Effector CD8-positive, alpha-beta T cell (primary cell): ENCODE measurements around the gene TMEM59L.
"Not testable (repeated sequence)": the region's sequence is repeated elsewhere in the genome, so short reads cannot be mapped to it uniquely, and the experiment has no call there.

Source experiments
- DNase-seq: peaks from one replicate; lab custom pipeline; 2025; lab: John Stamatoyannopoulos, UW
- total RNA-seq, 4 experiments: gene quantifications; one replicate each; lab custom pipeline; 2026; lab: John Stamatoyannopoulos, UW

TMEM59L gene
- 0 to 0.54 (median 0.09) reads per million in 4 experiments for total RNA-seq

DNA sequence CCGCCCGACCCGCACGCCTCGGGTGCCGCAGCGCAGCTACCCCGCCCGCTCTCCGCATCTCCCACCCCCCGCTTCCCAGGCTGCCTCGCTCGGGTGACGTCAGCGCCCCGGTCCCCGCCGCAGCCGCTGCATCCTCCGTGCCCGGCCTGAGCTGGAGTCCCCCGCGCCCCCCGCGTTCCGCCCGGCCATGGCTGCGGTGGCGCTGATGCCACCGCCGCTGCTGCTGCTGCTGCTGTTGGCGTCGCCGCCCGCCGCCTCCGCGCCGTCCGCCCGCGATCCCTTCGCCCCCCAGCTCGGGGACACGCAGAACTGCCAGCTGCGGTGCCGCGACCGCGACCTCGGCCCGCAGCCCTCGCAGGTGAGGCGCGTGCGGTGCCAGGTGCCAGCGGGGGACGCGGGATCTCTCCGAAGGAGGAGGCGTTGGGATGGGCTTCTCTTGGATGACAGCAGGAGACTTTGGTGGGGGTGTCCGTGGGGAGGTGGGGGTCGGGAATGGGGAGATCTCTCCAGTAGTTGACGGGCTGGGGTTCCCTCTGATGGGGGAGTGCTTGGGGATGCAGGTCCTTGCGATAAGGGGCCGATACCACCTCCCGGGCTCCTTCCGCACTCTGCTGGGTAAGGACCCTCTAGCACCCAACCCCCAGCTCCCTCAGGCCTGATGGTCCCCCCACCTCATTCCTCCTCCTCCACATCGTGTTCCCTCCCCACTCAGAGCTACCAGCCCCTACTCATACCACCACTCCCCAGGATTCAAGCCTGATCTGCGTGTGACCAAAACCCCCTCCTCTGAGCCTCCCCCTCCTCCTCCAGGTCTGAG lies at the start of gene TMEM59L:
TSS of gene TMEM59L (plus strand) at position 99 of the 817 bp plus-strand sequence. CDS start at position 188, 89 bp downstream.
- peak; percentile 22 for DNase-seq

- DNase-seq: no peak
Observed at GRCh38 chr19:18566953-18567352, 45.7 kb upstream of the TMEM59L start.

- DNase-seq: no peak
Observed at GRCh38 chr19:18568367-18568766, 44.3 kb upstream of the TMEM59L start.

GRCh38 chr19:18571564-18572344 lies 40.9 kb upstream of the TMEM59L start, which contains the start of gene UBA52:
Gene UBA52, plus strand, starts transcription at chr19:18571857. Its CDS starts 1,444 bp downstream, at chr19:18573301.
- DNase-seq: peak; percentile 97

DNA sequence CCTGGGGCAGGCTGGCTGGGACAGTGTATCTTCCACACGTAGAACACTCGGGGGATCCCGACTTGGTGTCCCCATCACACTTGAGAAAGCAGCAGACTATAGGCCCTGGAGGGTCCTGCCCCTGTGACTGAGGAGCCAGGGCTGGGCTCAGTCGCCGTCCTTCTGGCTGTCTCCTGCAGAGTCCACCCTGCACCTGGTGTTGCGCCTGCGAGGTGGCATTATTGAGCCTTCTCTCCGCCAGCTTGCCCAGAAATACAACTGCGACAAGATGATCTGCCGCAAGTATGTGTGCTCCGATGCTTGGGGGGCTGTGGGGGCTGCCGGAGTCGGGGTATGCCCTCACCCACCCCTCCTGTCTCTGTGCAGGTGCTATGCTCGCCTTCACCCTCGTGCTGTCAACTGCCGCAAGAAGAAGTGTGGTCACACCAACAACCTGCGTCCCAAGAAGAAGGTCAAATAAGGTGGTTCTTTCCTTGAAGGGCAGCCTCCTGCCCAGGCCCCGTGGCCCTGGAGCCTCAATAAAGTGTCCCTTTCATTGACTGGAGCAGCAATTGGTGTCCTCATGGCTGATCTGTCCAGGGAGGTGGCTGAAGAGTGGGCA lies 37.9 kb upstream of the TMEM59L start:
- no peak for DNase-seq

DNA sequence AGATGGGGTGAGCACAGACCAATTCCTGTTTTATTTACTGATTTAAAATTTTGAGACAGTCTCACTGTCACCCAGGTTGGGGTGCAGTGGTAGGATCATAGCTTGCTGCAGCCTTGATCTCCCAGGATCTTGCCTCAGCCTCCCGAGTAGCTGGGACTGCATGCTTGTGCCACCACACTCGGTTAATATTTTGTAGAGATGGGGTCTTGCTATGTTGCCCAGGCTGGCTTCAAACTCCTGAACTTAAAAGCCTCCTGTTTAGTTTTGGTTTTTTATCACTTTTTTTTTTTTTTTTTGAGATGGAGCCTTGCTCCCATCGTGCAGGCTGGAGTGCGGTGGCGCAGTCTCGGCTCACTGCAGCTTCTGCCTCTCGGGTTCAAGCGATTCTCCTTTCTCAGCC lies 36.3 kb upstream of the TMEM59L start:
- no peak for DNase-seq

GRCh38 chr19:18577365-18577914 lies 35.2 kb upstream of the TMEM59L start:
- DNase-seq: no peak

DNA sequence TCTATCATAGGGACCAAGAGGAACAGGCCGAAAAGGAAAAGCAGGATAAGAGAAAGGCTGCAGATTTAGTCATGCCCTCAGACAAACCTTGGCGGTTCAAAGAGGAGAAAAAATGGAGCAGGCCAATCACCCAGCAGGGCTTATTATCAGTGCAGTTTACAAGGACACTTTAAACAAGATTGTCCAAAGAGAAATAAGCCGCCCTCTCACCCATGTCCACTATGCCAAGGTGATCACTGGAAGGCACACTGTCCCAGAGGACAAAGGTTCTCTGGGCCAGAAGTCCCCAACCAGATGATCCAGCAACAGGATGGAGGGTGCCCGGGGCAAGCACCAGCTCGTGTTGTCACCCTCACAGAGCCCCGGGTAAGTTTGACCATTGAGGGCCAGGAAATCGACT lies 32.4 kb upstream of the TMEM59L start:
- no peak for DNase-seq

DNA sequence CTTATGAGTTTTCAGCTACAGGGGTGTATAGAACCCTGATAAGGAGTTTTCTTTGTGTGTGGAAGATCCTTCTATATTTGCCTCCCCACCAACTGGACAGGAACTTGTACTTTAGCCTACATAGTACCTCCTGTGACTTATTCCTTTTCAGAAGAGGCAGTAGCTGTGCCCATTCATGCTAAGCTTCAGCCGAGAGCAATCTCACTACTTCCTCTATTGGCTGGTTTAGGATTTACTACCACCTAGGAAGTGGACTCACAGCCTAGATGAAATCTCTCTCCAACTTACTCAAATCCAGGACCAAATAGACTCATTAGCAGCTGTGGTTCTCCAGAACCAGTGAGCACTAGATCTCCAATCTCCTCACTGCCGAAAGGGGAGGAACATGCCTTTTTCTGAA lies 26.4 kb upstream of the TMEM59L start:
- DNase-seq: no peak

DNA sequence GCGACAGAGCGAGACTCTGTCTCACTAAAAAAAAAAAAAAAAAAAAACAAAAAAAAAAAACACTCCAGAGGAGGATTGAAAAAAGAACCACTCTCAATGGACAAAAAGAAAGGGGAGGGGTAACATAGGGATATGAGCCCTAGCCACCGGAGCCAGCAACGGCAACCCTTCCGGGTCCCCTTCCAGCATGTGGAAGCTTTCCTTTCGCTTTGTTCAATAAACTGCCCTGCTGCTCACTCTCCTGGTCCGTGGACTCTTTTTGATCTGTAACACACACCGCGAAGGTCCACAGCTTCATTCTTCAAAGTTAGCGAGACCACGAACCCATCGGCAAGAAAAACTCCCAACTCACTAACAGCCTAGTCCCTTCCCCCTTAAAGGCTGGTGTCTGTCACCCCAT lies 25.1 kb upstream of the TMEM59L start:
- no peak for DNase-seq

DNA sequence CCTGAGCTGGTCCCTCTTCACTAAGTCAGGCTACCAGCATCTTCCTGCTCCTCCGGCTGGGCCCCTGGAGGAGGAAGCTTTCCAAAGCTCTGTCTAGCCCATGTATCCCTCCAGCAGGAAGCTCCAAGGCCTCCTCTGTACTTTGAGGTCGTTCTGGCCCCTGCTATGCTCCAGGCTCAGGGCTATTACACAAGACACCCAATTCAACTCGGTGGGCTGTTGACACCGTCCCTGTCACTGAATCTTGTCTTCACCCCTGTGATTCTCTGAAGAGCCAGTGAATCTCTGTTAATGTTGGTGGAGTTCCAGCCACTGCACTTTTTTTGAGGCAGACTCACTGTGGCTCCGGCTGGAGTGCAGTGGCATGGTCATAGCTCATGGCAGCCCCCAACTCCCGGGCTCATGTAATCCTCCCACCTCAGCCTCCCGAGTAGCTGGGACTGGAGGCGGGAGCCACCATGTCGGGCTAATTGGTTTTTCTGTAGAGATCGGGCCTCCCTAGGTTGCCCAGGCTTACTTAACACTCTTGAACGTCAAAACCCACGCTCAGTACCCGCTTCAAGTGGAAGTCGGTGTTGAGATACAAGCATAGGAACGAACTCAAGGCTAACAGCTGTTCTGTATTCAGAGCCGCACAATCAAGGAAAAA lies 24.6 kb upstream of the TMEM59L start:
- no peak for DNase-seq

DNA sequence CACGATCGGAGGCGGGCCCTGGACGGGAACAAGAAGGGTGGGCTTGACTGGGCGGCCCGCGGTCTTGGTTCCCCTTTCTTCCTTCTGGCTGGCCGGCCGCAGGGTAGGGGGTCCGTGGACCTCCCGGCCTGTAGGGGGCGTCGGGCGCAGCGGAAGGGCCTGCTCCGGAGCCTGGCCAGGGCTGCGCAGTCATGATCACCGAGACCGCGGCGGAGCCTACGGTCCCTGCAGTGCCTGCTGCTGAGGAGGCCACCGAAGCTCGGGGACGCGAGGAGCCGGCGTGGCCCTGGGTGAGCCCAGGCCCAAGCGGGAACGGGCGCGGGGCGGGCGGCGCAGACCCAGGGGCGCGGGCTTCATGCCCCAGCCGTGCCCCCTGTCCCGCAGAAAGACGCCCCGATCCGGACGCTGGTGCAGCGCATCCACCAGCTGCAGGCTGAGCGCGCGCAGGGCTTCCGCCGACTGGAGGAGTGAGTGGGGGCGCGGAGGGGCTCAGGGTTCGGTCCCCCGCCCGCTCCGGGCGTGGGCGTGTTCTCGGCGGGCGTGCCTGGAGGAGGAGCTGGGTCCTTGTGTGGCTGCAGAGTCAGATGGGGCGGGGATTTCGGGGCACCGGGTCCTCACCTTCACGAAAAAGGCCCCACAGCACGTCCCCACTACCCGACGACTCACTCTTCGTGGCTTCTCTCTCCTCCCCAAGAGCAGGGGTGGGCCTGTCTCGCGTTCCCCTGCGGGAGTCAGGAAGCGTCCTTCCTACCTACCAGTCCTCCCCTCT lies 23.9 kb upstream of the TMEM59L start, which contains the start of gene REX1BD:
TSS of gene REX1BD (plus strand) at position 188 of the 769 bp plus-strand sequence. CDS start at position 192, 4 bp downstream.
- peak; percentile 82 for DNase-seq

DNA sequence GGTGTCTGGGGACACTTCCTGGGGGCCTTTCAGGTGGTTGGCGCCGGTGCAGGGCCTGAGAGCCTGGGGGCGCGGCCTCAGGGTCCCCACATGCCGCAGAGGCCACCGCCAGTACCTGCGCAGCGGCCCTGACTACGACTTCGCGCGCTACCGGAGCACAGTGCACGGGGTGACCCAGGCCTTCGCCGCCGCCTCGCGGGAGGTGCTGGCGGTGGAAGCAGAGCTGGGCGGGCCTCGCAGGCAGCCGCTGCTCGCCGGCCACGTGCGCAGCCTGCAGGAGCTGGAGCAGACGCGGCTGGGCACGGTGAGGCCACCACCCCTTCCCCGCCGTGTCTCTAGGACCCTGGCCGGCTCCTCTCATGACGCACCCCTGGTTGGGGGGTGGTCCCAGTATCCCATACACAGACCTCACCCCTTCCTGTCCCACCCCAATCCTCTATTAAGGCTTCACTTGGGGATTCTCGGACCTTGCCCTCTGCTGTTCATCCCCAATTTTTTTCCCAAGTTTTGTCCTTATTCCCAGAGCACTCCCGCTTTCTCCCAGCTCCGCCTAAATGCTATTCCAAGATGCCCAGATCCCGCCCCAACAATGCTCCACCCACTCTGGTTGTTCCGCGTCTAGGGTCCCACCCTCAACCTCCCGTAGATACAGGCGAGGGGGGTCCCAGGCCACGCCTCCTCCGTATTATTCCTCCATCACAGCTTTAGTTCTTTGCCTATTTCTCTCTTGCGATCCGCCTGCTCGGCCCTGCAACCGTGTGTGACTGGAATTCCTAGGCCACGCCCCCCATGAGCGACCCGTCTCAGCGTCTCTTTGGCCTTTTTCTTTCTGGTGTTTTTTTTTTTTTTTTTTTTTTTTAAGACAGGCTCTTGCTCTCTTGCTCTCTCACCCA lies 23.0 kb upstream of the TMEM59L start:
- peak; percentile 67 for DNase-seq

GRCh38 chr19:18590273-18591272 lies 22.1 kb upstream of the TMEM59L start:
- no peak for DNase-seq

- no peak for DNase-seq
Observed at GRCh38 chr19:18591735-18592385, 20.8 kb upstream of the TMEM59L start.

DNA sequence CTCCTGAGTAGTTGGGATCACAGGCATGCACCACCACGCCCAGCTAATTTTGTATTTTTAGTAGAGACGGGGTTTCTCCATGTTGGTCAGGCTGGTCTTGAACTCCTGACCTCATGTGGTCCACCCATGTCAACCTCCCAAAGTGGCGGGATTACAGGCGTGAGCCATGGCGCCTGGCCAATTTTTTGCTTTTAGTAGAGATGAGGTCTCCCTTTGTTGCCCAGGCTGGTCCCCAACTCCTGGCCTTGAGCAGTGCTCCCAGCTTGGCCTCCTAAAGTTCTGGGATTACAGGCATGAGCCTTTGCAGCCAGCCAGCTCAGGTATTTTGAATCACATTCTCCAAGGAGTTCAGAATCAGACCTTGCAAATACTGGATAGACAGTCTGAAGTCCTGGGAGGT lies 19.9 kb upstream of the TMEM59L start:
- not testable (repeated sequence) for DNase-seq

DNA sequence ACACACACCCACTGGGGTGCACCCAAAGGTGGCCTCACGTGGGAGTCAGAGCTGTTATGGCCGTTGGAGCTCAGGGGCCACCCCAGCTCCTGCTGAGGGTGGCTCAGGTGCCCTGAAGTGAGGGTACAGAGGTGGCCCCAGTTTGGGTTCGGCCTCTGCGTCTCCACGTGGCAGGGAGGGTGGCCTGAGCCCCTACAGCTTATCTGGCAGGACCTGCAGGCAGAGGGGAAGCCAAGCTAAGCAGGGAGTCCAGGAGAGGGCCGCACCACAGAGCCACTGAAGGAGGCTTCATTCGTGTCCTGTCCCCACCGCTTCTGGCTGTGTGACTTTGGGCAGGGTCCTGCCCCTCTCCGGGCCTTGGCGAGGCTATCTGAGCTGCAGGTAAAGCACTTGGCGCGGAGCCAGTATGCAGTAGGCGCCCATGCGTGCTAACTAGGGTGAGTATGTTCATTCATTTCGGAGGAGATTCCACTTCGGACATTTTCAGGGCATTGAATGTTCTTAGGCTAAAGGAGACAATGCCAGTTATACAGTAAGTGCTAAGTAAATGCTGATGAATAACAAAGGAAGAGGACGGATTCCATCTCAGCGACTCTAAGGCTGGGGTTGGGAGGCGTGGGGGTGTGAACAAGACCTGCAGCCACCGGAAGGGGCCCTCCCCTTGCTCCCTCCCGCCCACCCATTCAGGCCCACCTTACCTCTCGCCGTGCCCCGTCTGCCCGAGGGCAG lies 19.1 kb upstream of the TMEM59L start:
- DNase-seq: no peak
